HepG2 (cell line): ENCODE measurements around the gene TM7SF3. TPM values are rescaled to one million over a fixed set of nuclear protein-coding genes. Genes with fewer than 3 reads are reported as not detected.

Experiments used
- AHR ChIP-seq: IDR thresholded peaks from 2 replicates; pipeline ENCODE4 v1.6.1; 2018; ENCODE audit warnings: missing genetic modification reagents, missing compliant biosample characterization
- ARID4A ChIP-seq: sonication (generic); formaldehyde crosslinking; IDR thresholded peaks from 2 replicates; pipeline ENCODE4 v1.5.0; 2020; ENCODE audit warnings: mild to moderate bottlenecking, missing genetic modification reagents, borderline replicate concordance
- FOXK2 ChIP-seq: fragments of 450-650 bp; IDR thresholded peaks from 2 replicates; pipeline ENCODE4 v1.6.1; 2016
- GABPA ChIP-seq, 2 experiments: IDR thresholded peaks; 2 replicates each; pipeline ENCODE4 v1.6.1; 2011 to 2016; ENCODE audit warnings: low read depth in 2 of 2, low read length in 1 of 2, missing biosample characterization in 1 of 2, missing genetic modification characterization in 1 of 2
- GABPB1 ChIP-seq: IDR thresholded peaks from 2 replicates; pipeline ENCODE4 v1.6.1; 2016; ENCODE audit warnings: mild to moderate bottlenecking, missing genetic modification reagents, moderate library complexity, missing compliant biosample characterization
- IRX3 ChIP-seq: sonication (generic); formaldehyde crosslinking; IDR thresholded peaks from 2 replicates; pipeline ENCODE4 v1.8.1; 2023; ENCODE audit warnings: mild to moderate bottlenecking, low read depth, missing genetic modification reagents, borderline replicate concordance
- KLF6 ChIP-seq: IDR thresholded peaks from 2 replicates; pipeline ENCODE4 v1.8.0; 2016; ENCODE audit warnings: missing biosample characterization, missing genetic modification reagents
- NR2C2 ChIP-seq: sonication (generic); formaldehyde crosslinking; IDR thresholded peaks from 2 replicates; pipeline ENCODE4 v1.4.0; 2020; ENCODE audit warnings: missing genetic modification reagents, mild to moderate bottlenecking, moderate library complexity, borderline replicate concordance
- PRMT3 ChIP-seq: sonication (generic); formaldehyde crosslinking; IDR thresholded peaks from 2 replicates; pipeline ENCODE4 v1.8.1; 2022; ENCODE audit warnings: low read depth, mild to moderate bottlenecking, moderate library complexity, missing genetic modification reagents, borderline replicate concordance
- RBFOX2 ChIP-seq: fragments of 200-400 bp; formaldehyde crosslinking; IDR thresholded peaks from 2 replicates; pipeline ENCODE4 v1.6.1; 2017; ENCODE audit warnings: low read depth, mild to moderate bottlenecking, low read length
- SIN3B ChIP-seq: fragments of 150-350 bp; IDR thresholded peaks from 2 replicates; pipeline ENCODE4 v1.6.1; 2014; ENCODE audit warnings: low read length
- SOX13 ChIP-seq, 3 experiments: fragments of 450-650 bp in 1 of 3; sonication (generic) in 1 of 3; formaldehyde crosslinking in 1 of 3; IDR thresholded peaks in 2 of 3; conservative IDR thresholded peaks in 1 of 3; 2 replicates each; pipeline versions ENCODE4 v1.5.0 to v1.6.1; 2016 to 2020; ENCODE audit warnings: antibody characterized with exemption in 1 of 3, mild to moderate bottlenecking in 1 of 3, missing compliant biosample characterization in 1 of 3, missing genetic modification reagents in 1 of 3, moderate library complexity in 1 of 3
- SRY ChIP-seq: sonication (generic); formaldehyde crosslinking; IDR thresholded peaks from 2 replicates; pipeline ENCODE4 v1.8.0; 2022; ENCODE audit warnings: mild to moderate bottlenecking, missing genetic modification reagents
- TIGD3 ChIP-seq: sonication (generic); formaldehyde crosslinking; IDR thresholded peaks from 2 replicates; pipeline ENCODE4 v1.5.1; 2020; ENCODE audit warnings: mild to moderate bottlenecking, missing genetic modification reagents, borderline replicate concordance
- YY1 ChIP-seq: IDR thresholded peaks from 2 replicates; pipeline ENCODE4 v1.6.1; 2011; ENCODE audit warnings: low read length, low read depth, moderate library complexity, mild to moderate bottlenecking; ENCODE audit not compliant: insufficient read depth, insufficient replicate concordance
- ZFP90 ChIP-seq: sonication (generic); formaldehyde crosslinking; IDR thresholded peaks from 2 replicates; pipeline ENCODE4 v1.8.0; 2022; ENCODE audit warnings: missing genetic modification reagents, mild to moderate bottlenecking, inconsistent platforms, borderline replicate concordance
- ZFY ChIP-seq: sonication (generic); formaldehyde crosslinking; IDR thresholded peaks from 2 replicates; pipeline ENCODE4 v1.4.0; 2020; ENCODE audit warnings: missing genetic modification reagents
- ZNF546 ChIP-seq: sonication (generic); formaldehyde crosslinking; conservative IDR thresholded peaks from 2 replicates; pipeline ENCODE4 v1.8.1; 2023; ENCODE audit warnings: mild to moderate bottlenecking, missing genetic modification reagents
- ZSCAN25 ChIP-seq: sonication (generic); formaldehyde crosslinking; IDR thresholded peaks from 2 replicates; pipeline ENCODE4 v1.8.0; 2022; ENCODE audit warnings: mild to moderate bottlenecking, missing genetic modification reagents
- polyA plus RNA-seq, 8 experiments: library from polyadenylated mRNA; depleted of rRNA in 3 of 8; stranded (reverse) in 7 of 8; unstranded in 1 of 8; fragments of >200 nt; fragmentation: Illumina TruSeq in 4 of 8; extraction: Trizol in 4 of 8; gene quantifications; 2 replicates each; pipeline versions ENCODE4 v1.2.1 to v1.2.3, GENCODE V29; 2011 to 2016; ENCODE audit warnings: low read depth in 4 of 8, missing spikeins in 1 of 8, mixed read lengths in 1 of 8; ENCODE audit not compliant: insufficient read depth in 1 of 8
- total RNA-seq, 5 experiments: library from RNA; depleted of rRNA; stranded (reverse); fragments of >200 nt; fragmentation: Illumina TruSeq; extraction: Trizol; gene quantifications; 2 replicates each; pipeline ENCODE4 v1.2.3, GENCODE V29; 2016; ENCODE audit warnings: low read depth in 1 of 5
- TF ChIP-seq, protein P1 (sequence below): sonication (generic); formaldehyde crosslinking; IDR thresholded peaks from 2 replicates; pipeline ENCODE4 v1.8.1; 2023; ENCODE audit warnings: mild to moderate bottlenecking, moderate library complexity, missing genetic modification reagents

The TM7SF3 gene
- total and polyA plus RNA-seq, 2 of the 13 experiments (the other 11 are each of a cell fraction or from before 2014, with no cell fraction given), result 116 to 142 TPM

DNA sequence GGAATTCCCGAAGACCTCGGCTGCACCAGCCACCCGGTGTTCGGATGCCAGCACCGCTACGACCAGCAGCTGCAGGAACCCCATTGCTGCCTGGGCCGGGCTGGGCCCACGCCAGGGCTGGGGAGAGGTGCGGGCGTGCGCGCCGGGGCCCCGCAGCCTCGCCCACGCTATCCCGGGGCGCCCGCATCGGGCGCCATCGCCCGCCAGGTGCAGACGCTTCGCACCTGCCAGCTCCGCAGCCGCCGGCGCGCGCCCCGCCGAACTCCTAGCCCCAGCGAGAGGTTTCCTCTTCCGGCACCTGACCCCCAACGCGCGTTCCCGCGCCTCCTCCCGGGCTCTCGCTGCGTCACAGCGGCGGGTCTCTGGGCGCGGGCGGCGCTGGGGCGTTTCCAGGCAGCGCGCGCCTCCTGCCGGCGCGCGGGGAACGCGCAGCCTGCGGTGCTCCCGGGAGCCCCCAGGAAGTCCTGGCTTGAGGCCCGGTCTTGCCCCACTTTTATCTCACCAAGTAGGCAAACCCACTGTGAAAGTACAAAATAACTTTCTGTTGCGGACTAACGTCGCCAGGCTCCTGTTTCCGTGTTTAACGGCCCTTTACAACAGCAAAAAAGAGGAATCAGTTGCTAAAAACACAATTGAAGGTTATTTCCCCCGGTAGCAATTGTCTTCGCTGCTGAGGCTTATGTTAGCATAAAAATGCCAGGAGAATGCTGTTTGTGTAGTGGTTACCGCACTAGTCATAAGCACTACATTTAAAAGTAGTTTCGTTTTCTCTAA lies at the start of gene TM7SF3 (continued):
- TF ChIP-seq ZSCAN25 (CRISPR knock-in tag), result peak; percentile 49; the same call in 1 of the 2 replicates
- peak; percentile 83; the same call in 1 of the 2 replicates for TF ChIP-seq PRMT3
- no peak for TF ChIP-seq SOX13 (IDR thresholded peaks at IDR 0.05)
- TF ChIP-seq SOX13 (CRISPR knock-in tag; conservative IDR thresholded peaks at IDR 0.05 in 1 of 2, IDR thresholded peaks at IDR 0.05 in 1 of 2), result peak in 1 of 2 experiments; percentile 43; a peak in 1 of 4 replicates
- TF ChIP-seq NR2C2 (CRISPR knock-in tag), result peak; percentile 79
- TF ChIP-seq ZNF546 (CRISPR knock-in tag), result peak; percentile 84
- no peak; the same call in 1 of the 2 replicates for TF ChIP-seq ZFP90 (CRISPR knock-in tag)
- no peak for TF ChIP-seq FOXK2
- TF ChIP-seq ZFY, result peak; percentile 71
- TF ChIP-seq, protein P1, sequence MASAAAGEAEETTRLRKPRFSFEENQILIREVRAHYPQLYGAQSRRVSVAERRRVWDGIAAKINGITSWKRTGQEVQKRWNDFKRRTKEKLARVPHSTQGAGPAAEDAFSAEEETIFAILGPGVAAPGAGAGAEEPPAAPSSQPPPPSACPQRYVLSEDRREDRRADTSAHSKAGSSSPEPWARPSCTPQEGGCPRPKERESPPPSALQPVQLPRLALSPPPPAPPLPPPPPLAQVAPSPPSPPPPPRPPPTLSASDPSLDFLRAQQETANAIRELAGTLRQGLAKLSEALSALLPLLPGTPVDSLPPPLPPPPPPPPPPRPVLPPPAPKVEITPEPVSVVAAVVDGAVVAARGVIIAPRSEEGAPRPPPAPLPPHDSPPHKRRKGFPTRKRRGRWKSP, result peak; percentile 73; the same call in 1 of the 2 replicates
- TF ChIP-seq KLF6, result peak; percentile 83
- TF ChIP-seq ARID4A (CRISPR knock-in tag), result peak; percentile 76
- no peak for TF ChIP-seq SIN3B
- TF ChIP-seq TIGD3 (CRISPR knock-in tag), result no peak
- TF ChIP-seq RBFOX2, result peak; percentile 83
- peak; percentile 71 for TF ChIP-seq GABPA (IDR thresholded peaks at IDR 0.05; ENCODE audit: low read depth, low read length)
- peak; percentile 74 for TF ChIP-seq GABPA (CRISPR knock-in tag; IDR thresholded peaks at IDR 0.05; ENCODE audit: low read depth)
- TF ChIP-seq AHR (CRISPR knock-in tag), result no peak
- TF ChIP-seq SRY (CRISPR knock-in tag), result peak; percentile 76; the same call in 1 of the 2 replicates
- TF ChIP-seq IRX3 (CRISPR knock-in tag), result peak; percentile 55; the same call in 1 of the 2 replicates
- peak; percentile 76 for TF ChIP-seq YY1
- TF ChIP-seq GABPB1 (CRISPR knock-in tag), result peak; percentile 88
